Astrocyte (in vitro differentiated cells and primary cell): ENCODE measurements around the gene KRT73.

Source experiments
- EZH2 ChIP-seq: IDR thresholded peaks from 2 replicates; pipeline ENCODE4 v1.6.1; 2012; ENCODE audit warnings: mild to moderate bottlenecking, low read length, inconsistent platforms; ENCODE audit not compliant: insufficient read depth
- TF ChIP-seq, protein P1 (sequence below): IDR thresholded peaks from 2 replicates; pipeline ENCODE4 v1.5.1; 2011; ENCODE audit warnings: low read depth, mild to moderate bottlenecking, inconsistent platforms, low read length, moderate library complexity; ENCODE audit not compliant: insufficient read depth

DNA sequence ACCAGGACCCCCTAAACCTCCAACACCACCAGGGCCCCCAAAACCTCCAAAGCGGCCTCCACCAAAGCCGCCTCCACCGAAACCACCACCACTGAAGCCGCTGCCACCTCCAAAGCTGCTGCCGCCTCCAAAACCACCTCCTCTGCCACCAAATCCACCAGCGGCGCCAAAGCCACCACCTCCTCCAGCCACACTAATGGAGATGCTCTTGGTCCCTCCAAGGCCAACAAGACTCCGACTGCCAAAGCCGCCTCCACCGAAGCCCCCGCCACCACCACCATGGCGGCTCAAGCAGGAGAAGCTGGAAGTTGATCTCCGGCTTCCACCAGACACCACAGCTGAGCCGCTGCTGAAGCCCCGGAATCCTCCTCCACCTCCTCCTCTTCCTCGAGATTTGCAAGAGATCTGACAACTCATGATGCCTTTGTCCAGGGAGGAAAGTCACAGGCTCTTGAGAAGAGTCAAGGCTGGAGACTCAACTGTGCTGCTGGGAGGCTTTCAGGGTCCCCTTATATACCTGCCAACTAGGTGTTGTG, 33.4 kb upstream of the KRT73 start, which contains the start of gene KRT2:
- TF ChIP-seq, protein P1, sequence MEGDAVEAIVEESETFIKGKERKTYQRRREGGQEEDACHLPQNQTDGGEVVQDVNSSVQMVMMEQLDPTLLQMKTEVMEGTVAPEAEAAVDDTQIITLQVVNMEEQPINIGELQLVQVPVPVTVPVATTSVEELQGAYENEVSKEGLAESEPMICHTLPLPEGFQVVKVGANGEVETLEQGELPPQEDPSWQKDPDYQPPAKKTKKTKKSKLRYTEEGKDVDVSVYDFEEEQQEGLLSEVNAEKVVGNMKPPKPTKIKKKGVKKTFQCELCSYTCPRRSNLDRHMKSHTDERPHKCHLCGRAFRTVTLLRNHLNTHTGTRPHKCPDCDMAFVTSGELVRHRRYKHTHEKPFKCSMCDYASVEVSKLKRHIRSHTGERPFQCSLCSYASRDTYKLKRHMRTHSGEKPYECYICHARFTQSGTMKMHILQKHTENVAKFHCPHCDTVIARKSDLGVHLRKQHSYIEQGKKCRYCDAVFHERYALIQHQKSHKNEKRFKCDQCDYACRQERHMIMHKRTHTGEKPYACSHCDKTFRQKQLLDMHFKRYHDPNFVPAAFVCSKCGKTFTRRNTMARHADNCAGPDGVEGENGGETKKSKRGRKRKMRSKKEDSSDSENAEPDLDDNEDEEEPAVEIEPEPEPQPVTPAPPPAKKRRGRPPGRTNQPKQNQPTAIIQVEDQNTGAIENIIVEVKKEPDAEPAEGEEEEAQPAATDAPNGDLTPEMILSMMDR, result no peak
- no peak for TF ChIP-seq EZH2
